Stimulated activated CD8-positive, alpha-beta memory T cell treated with anti-CD3 and anti-CD28 coated beads, Interleukin-15, amount 100 ng/mL, for 48 hours (primary cell): ENCODE measurements around the gene TOX2.

Source experiments
- DNase-seq, 2 donors: peaks; one replicate each; pipeline ENCODE4 v3.0.0-alpha.2; 2020; ENCODE audit warnings: low read depth in 2 of 2

Gene TOX2

DNA sequence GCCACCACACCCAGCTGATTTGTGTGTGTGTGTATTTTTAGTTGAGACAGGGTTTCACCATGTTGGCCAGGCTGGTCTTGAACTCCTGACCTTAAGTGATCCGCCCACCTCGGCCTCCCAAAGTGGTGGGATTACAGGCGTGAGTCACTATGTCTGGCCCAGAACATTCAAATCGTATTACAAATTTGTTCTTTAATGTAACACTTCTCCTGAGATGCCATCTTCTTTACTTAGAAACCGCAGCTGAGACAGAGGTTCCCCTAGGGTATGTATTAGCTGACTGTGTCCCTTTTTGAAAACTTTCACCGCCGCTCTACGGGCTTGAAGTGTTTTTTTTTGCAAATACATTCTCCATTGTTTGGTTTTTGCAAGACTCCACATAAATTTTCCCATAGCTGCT lies 62.6 kb downstream of the TOX2 start:
- no peak for DNase-seq

DNA sequence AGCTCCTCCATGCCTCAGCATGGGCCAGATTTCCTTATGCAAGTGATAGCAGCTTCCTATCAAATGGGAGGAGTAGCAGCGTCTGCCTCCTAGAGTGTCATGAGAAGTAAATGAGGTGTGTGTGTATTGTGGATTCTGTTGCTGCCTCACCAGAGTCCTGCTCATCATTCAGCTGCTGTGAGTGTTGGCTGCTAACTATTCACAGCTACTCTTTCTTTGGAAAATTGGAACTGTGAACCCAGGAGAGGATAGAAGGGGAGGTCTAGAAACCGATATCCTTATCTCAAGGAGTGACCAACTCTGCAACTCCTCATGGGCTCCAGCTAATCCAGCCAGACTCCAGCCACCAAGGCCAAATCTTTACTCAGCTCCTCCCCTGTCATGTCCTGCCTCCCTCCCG lies 63.3 kb downstream of the TOX2 start:
- no peak for DNase-seq

DNA sequence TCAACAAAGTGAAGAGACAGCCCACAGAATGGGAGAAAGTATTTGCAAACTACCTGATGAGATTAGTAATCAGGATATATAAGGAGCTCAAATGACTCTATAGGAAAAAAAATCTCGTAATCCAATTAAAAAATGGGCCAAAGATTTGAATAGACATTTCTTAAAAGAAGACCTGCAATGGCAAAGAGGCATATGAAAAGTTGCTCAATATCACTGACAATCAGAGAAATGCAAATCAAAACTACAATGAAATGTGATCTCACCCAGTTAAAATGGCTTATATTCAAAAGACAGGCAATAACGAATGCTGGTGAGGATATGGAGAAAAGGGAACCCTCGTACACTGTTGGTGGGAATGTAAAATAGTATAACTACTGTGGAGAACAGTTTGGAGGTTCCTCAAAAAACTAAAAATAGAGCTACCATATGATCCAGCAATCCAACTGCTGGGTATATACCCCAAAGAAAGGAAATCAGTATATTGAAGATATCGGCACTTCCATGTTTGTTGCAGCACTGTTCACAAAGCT lies 65.0 kb downstream of the TOX2 start:
- no peak for DNase-seq

DNA sequence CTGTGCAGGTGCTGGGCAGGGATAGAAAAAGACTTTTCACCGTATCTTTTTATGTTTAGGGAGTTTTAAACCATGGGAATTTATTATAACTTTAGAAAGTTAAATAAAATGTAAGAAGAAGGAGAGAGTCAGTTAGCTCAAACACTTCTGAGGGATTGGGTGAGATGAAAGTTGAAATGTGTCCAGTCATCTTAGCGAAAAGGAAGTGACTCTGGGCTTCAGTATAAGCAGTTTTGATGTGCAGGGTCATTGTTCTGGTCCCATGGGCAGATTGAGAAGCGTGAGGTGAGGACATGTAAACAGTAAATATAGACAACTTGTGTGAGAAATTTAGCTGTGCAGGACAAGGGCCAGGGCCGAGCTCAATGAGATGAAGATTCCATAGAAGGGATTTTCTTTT lies 66.9 kb downstream of the TOX2 start:
- DNase-seq, result no peak

DNA sequence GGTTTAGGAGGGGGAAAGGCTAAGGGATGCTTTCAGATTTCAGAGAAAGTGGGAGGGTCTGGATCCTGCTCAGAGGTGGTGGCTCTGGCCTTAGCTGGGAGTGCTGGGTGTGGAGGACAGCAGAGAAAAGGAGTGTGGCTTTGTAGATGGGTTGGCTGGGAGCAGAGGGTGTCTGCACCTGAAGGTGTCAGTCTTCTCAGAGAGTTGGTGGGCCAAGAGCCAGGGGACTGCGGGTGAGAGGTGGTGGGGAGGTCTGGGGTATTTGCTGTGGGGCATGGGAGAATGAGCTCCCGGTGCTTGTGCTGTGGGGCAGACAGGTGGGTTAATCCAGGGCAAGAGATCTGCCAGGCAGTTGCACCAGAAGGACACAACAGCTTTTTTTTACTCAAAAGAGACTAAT lies 67.4 kb downstream of the TOX2 start:
- no peak for DNase-seq

DNA sequence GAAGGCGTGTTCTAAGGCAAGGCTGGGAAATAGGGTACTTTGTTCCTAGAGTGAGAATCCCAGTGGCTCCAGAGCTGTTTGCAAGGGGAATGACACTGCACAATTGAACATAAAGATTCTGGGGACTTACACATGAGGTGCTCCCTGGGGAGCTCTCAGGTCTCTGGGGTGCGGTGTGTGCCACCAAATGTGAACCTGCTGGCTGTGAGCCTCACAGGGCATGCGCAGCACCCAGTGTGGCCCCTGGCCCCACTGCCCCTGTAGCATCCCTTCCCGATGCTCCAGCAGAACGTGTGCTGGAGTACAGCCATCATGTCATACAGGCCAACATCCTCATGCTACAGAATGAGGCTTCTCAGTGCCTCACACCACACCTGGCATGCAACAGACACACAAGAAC lies 68.2 kb downstream of the TOX2 start:
- DNase-seq, result no peak

DNA sequence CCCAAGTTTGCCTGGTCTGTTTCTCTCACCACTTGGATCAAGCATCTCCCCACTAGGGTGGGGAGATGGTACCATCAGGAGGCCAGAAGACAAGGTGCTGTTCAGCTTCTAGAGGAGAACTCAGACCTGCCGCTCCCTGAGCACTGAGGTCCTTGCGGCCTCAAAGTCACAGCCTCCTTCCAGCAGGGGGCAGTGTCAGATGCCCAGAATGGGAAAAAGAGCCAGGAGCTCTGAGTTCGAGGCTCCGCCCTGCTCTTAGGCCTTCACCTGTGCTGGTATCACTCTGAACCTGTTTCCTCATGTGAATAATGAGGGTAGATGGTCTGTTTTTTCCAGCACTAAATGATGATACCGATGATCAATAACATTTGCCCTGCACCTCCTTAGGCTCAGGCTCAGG lies 68.7 kb downstream of the TOX2 start:
- peak in 1 of 2 donors; percentile 24 for DNase-seq

DNA sequence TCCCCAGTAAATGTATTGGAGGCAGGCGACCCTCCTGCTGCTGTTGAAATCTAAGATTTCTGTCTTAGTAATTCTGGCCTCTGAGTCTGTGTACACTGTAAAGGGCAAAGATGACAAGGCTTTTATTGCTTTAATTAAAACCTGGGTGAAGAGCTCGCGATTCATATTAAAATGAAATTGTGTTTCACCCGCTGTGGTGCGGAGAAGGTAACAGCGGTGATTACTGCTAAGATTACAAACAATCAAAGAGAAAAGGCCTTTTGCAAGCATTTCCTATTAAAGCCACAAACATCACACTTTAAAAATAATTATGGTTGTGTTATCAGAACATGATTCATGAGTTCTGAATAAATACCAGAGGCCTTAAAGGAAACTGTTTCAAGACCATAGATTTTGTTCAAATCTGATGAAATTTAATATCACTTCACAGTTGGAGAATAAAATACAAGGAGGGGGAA lies 69.3 kb downstream of the TOX2 start:
- no peak for DNase-seq

DNA sequence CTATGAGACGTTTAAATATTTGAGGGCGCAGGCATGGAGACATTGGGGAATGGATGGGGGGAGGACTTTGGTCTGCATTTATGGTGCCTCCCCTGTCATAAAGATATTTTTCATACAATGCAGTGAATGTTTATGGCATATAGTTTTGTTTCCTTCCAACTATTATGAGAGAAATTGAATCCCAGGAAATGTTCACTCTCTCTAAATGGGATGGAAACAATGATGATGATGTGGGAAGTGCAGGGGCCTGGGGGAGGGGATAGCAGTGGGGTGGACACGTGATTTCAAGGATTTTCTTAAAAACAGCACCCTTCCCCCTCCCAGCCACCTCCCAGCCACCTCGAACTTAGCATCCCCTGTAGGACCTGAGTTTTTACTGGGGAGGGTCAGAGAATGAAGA lies 69.9 kb downstream of the TOX2 start:
- no peak for DNase-seq

DNA sequence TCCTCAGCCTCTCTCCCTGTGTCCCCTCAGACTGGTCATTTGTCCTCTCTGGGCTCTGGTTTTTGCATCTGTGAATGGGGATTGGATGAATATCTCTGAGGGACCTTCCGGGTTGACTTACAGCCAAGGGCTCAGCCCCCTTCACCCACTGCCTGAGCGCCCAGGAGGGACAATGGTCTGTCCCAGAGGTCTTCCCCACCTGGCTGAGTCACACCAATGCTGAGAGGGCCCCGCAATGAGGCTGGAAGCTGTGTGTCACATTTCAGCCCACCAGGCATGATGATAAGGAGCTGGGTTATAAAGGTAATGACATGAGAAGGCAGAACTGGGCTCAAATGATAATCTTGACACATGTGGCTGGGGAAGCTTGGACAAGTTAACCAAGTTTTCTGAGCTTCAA lies 70.5 kb downstream of the TOX2 start:
- DNase-seq, result no peak

DNA sequence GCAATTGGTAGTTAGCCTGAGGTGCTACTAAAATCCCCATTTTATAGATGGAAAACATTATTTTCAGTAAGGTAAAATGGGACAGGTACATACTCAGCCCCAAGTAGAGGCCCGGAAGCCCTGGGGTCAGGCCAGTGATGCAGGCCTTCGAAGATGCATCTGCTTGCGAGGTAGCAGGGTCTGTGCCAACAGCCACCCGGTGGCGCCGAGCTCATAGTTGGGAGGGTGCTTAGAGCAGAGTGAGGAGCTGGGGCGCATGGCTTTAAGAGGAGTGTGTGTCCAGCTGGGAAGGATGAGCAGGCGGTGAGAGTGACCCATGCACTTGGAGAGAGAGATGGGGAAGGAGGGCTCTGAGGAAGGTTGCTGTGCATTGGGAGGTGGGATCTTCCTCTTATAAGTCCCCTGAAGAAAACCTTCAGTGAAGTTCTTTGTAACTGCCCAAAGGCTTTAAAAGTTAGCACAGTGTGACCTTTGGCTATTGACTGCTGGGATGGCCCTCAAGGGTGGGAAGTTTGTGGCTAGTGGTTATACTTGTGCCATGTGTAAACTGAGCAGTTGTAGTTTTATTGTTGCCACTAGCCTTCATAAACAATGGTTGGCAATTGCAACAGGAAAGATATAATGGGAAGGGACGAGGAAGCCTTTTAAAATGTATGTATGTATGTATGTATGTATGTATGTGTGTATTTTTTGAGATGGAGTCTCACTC lies 71.1 kb downstream of the TOX2 start:
- DNase-seq, result no peak

DNA sequence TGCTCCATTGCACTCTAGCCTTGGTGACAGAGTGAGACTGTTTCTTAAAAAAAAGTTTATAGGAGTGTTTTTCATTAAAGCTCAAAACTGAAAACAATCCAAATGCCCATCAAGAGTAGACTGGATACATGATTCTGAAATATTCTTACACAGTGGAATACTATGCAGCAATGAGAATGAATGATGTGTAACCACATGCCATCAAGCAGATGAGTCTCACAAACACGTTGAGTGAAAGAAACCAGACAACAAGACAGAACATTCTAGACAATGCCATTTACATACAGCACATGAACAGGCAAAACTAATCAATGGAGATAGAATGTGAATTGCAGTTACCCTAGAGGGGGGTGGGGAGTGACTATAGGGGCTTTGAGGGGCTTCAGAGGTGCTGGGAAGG lies 72.4 kb downstream of the TOX2 start:
- no peak for DNase-seq

DNA sequence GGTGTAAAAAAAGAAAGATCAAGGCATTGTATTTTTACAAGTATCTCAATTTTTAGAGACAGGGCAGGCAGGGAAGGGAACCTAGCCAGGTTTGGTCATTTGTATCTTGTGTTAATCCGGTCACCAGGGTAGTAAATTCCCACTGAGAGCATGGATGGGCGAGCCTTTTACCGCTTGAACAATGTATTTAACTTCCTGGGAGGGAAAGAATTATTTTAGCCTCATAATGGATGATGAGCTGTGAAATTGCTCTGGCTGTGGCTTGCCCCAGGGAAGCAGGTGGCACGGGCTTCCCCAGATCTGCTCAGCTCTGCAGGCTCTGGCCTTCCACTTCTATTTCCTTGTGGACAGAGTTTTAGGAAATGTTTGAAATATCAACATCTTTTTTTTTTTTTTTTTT lies 72.9 kb downstream of the TOX2 start:
- no peak for DNase-seq

DNA sequence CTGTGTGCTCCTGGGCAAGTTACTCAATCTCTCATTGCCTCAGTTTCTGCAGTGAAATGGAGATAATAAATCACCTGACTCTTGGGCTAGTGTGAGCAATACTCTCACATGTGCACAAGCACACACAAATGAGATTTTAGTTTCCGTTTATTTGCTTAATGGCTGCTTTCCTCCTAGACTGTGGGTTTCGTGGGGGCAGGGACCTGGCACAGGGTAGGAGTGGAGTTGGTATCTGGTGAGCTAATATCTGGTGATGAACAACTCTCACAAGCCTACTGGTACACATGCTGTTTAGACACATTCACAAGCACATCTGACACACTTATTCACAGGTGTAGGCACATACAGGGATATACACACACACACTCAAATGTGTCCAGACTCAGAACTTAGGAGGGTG lies 73.8 kb downstream of the TOX2 start:
- DNase-seq, result no peak

DNA sequence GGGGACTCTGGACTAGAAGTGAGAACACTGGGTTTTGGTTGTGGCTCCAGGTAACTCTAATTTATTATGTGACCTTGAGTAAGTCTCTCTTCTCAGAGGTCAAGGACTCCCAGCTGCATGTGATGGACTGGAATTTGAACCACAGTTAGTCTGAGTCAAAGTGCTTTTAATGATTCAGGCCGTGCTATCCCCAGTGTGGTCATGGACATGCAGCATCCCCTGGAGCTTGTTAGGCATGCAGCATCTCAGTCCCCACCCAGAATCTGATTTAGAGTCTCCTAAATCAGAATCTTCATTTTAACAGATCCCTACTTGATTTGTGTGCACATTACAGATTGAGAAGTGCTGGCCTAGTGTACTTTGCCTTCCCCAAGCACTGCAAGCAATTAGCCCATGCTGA lies 74.2 kb downstream of the TOX2 start:
- DNase-seq, result no peak

DNA sequence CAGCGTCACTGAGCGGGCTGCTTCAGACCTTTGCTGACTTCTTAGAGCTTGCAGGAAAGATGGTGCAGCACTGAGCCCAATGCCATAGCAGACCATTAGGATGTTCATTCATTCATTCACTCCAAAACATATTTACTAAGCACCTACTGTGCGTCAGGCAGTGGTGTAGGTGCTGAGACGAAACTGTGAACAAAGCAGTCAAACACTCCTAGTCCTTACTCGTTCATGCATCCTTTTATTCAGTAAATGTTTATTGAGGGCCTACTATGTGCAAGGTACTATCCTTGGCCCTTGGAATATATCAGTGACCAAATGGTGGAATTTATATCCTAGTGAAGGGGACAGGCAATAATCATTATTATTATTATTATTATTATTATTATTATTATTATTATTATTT lies 76.6 kb downstream of the TOX2 start:
- DNase-seq, result no peak

DNA sequence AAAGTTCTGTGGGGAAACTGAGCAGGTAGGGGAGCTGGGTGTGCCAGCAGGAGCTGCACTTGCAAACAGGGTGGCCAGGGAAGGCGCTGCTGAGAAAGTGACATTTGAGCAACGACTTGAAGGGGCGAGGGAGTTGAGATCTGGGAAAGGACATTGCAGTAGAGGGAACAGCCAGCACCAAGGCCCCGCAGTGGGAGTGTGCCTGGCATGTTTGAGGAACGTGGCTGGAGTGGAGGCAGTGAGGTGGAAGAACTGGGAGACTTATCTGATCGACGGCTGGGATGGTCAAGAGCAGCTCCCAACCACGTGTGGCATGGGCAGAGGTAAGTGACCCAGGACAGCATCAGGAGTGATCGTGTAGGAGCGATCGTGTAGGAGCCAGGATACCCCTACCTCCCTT lies 77.3 kb downstream of the TOX2 start:
- no peak for DNase-seq

DNA sequence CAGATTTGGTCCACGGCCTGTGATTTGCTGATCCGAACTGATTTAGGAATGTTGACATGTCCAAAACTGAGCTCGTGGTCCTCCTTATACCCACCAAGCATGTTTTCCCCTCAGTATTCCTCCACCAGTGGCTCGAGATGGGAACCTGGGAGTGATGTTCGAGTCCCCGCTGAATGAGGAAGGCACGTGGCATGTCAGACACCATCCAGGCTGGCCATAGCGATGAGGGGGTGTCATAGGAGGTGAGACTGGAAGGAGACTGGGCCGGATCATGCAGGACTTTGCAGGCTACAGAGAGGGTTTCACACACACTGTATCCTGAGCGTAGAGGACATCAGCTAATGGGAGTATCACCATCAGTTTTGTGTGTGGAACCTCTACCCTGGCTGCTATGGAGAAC lies 78.2 kb downstream of the TOX2 start:
- DNase-seq, result no peak

DNA sequence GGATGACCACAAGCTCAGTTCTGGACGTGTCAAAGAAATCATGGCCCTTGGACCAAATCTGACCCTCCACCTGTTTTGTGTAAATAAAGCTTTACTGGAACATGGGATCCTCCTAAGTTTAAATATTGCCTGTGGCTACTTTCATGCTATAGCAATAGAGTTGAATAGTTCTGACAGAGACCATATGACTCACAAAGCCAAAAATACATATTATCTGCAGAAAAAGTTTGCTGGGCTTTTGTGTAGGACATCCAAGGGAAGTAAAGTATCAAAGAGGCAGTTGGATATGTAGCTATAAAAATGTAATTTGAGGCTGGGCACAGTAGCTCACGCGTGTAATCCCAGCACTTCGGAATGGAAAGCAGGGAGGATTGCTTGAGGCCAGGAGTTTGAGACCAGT lies 78.9 kb downstream of the TOX2 start:
- no peak for DNase-seq

DNA sequence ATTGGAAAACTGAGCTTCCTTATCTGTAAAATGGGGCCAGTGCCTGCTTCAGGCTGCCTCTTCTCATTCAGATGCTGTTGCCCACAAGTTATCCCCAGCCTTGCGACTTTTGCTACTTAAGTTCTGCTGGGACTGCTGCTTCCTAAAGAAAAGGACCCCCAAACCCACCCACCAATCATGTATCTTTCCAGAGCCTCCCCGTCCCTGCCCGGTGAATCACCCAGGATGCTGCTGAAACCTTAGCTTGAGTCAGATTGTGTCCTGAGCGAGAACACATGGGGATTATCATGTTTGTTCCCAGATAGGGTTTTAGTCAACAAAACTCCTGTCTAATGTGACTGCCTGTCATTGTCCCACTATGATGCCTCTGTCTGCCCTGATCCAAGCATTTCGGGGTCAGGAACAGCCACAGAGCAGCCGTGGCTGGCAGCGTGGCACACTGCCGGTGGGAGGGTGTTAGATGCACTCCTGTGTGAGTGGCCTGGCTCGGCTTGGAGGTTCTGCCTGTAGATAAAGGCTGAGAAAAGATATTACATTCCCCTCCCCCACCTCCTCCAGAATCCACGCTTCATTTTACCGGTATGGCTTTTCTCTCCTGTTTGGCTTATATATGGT lies 79.9 kb downstream of the TOX2 start:
- DNase-seq, result no peak

DNA sequence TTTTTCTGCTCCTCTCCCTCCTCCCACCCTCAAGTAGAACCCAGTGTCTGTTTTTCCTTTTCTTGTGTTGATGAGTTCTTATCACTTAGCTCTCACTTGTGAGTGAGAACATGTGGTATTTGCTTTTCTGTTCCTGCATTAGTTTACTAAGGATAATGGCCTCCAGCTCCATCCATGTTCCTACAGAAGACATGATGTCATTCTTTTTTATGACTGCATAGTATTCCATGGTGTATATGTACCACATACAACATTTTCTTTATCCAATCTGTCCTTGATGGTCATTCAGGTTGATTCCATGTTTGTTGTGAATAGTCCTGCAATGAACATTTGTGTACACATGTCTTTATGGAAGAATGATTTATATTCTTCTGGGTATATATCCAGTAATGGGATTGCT lies 81.0 kb downstream of the TOX2 start:
- no peak for DNase-seq

DNA sequence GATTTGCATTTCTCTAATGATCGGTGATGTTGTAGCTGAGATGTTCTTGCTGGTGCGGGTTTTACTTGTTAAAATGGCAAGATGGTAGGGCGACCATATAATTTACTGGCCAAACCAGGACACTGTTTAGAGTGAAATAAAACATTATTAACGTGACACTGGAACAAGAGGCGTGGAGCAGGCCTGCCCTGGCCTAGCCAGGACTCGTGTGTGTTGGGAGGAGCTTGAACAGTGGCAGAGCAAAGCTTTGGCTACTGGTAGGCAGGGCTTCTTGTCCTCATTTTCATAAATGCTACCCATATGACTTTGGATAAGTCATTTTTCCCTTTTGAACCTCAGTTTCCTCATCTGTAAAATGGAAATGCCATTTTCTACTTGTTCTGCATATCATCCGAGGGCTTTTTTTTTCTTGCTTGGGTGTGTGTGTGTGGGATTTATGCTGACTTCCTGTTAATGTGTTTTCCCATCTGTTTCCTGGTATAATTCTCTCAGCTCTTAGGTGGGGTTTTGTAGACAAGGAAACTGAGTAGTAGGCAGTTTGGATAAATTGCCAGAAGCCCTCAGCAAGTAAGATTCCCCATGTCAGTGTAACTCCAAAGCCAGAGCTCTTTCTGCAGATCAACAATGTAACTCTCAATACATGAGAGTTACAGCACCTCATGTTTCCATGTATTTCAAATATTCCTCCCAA lies 81.7 kb downstream of the TOX2 start:
- DNase-seq, result no peak

DNA sequence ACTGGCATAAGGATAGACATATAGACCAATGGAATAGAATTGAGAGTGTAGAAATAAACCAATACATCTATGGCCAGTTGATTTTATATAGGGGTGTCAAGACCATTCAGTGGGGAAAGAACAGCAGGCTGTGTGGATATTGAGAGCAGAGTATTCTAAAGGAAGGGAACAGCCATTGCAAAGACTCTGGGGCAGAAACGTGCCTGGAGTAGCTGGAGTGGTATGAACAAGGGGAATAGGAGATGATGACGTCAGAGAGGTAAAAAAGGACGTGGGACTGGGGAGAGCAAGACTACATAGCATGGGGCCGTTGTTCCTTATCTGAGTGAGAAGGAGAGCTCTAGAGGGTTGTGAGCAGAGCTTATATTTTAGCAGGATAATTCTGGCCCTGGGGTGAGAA lies 85.2 kb downstream of the TOX2 start:
- no peak for DNase-seq
